HG03432 (cell line): ENCODE measurements around the gene FN1.
"Not testable (repeated sequence)": the region's sequence is repeated elsewhere in the genome, so short reads cannot be mapped to it uniquely, and the experiment has no call there.

Source experiments
- ATAC-seq: cut with Tn5 transposase; IDR thresholded peaks from one replicate; pipeline ENCODE4 v1.9.1; 2021; ENCODE audit warnings: mild to moderate bottlenecking, moderate library complexity; ENCODE audit not compliant: unreplicated experiment

Gene FN1

GRCh38 chr2:215369181-215369760 is 66.6 kb downstream of the FN1 start:
- no peak for ATAC-seq

GRCh38 chr2:215368493-215368809 is 67.4 kb downstream of the FN1 start:
- ATAC-seq = no peak

- ATAC-seq = no peak
Observed at GRCh38 chr2:215367662-215368492, 68.0 kb downstream of the FN1 start.

- no peak for ATAC-seq
Observed at GRCh38 chr2:215366440-215367032, 69.3 kb downstream of the FN1 start.

GRCh38 chr2:215365184-215365658 is 70.6 kb downstream of the FN1 start:
- no peak for ATAC-seq

- ATAC-seq = no peak
Observed at GRCh38 chr2:215364157-215365155, 71.4 kb downstream of the FN1 start.

GRCh38 chr2:215363461-215364156 is 72.3 kb downstream of the FN1 start:
- no peak for ATAC-seq

GRCh38 chr2:215363039-215363438 is 72.8 kb downstream of the FN1 start:
- no peak for ATAC-seq

GRCh38 chr2:215362562-215362904 is 73.3 kb downstream of the FN1 start:
- ATAC-seq = no peak

- no peak for ATAC-seq
Observed at GRCh38 chr2:215361876-215362561, 73.8 kb downstream of the FN1 start.

GRCh38 chr2:215361211-215361875 is 74.5 kb downstream of the FN1 start:
- ATAC-seq = no peak

- no peak for ATAC-seq
Observed at GRCh38 chr2:215360596-215360995, 75.3 kb downstream of the FN1 start.

- not testable (repeated sequence) for ATAC-seq
Observed at GRCh38 chr2:215360059-215360458, 75.8 kb downstream of the FN1 start.

GRCh38 chr2:215359576-215359922 is 76.3 kb downstream of the FN1 start:
- ATAC-seq = no peak

- no peak for ATAC-seq
Observed at GRCh38 chr2:215358891-215359575, 76.8 kb downstream of the FN1 start.

GRCh38 chr2:215358312-215358845 is 77.5 kb downstream of the FN1 start:
- no peak for ATAC-seq

GRCh38 chr2:215357660-215358059 is 78.2 kb downstream of the FN1 start:
- no peak for ATAC-seq

GRCh38 chr2:215356948-215357461 is 78.9 kb downstream of the FN1 start:
- no peak for ATAC-seq
